ENCODE measurements around the gene SYNE1.

Gene SYNE1

GRCh38 chr6:152420696-152421095, 216.5 kb downstream of the SYNE1 start:
- no peak for DNase-seq

- DNase-seq, result no peak
These were observed 218.6 kb downstream of the SYNE1 start for GRCh38 chr6:152418551-152418950.

- DNase-seq, result no peak
These were observed 220.5 kb downstream of the SYNE1 start for GRCh38 chr6:152416652-152417051.

- no peak for DNase-seq
These were observed 232.1 kb downstream of the SYNE1 start for GRCh38 chr6:152404936-152405595.

GRCh38 chr6:152404086-152404857, 232.9 kb downstream of the SYNE1 start:
- DNase-seq, result no peak

- DNase-seq, result no peak
These were observed 234.4 kb downstream of the SYNE1 start for GRCh38 chr6:152402791-152403190.

GRCh38 chr6:152401978-152402377, 235.2 kb downstream of the SYNE1 start:
- DNase-seq, result peak; percentile 63

GRCh38 chr6:152399399-152399798, 237.8 kb downstream of the SYNE1 start:
- DNase-seq, result peak; percentile 18

GRCh38 chr6:152398993-152399392, 238.2 kb downstream of the SYNE1 start:
- no peak for DNase-seq

- no peak for DNase-seq
These were observed 238.8 kb downstream of the SYNE1 start for GRCh38 chr6:152398316-152398715.

- no peak for DNase-seq
These were observed 242.9 kb downstream of the SYNE1 start for GRCh38 chr6:152394303-152394702.

- peak; percentile 35 for DNase-seq
These were observed 245.8 kb downstream of the SYNE1 start for GRCh38 chr6:152391179-152391880.

- no peak for DNase-seq
These were observed 250.1 kb downstream of the SYNE1 start for GRCh38 chr6:152387091-152387490.

- DNase-seq, result no peak
These were observed 251.0 kb downstream of the SYNE1 start for GRCh38 chr6:152386131-152386530.

GRCh38 chr6:152380993-152381898, 255.9 kb downstream of the SYNE1 start:
- DNase-seq, result peak; percentile 98

GRCh38 chr6:152380351-152380767, 256.8 kb downstream of the SYNE1 start:
- peak; percentile 86 for DNase-seq

- DNase-seq, result no peak
These were observed 257.7 kb downstream of the SYNE1 start for GRCh38 chr6:152379423-152379822.

GRCh38 chr6:152378169-152378568, 259.0 kb downstream of the SYNE1 start:
- DNase-seq, result peak; percentile 70

GRCh38 chr6:152375197-152375596, 262.0 kb downstream of the SYNE1 start:
- no peak for DNase-seq

- DNase-seq, result no peak
These were observed 264.2 kb downstream of the SYNE1 start for GRCh38 chr6:152372945-152373344.

GRCh38 chr6:152371775-152372174, 265.4 kb downstream of the SYNE1 start:
- DNase-seq, result no peak
